Peyer's patch (tissue), 4 donors: ENCODE results near the gene FIBP. TPM values are rescaled to one million over a fixed set of nuclear protein-coding genes. Genes with fewer than 3 reads are reported as not detected.

Source experiments
- DNase-seq, 3 donors: peaks; one replicate each; pipeline ENCODE4 v3.0.0-alpha.2; 2017 to 2019
- H3K27ac ChIP-seq, 4 donors: fragments of 200-600 bp; sonication (generic); one replicate each; pipeline ENCODE4 v1.5.1; 2016 to 2019
- H3K27me3 ChIP-seq, 2 donors: fragments of 200-600 bp; sonication (generic); one replicate each; pipeline ENCODE4 v1.5.1; 2019
- H3K36me3 ChIP-seq, 3 donors: fragments of 200-600 bp; sonication (generic); one replicate each; pipeline ENCODE4 v1.5.1; 2016 to 2019
- H3K4me1 ChIP-seq, 4 donors: fragments of 200-600 bp; sonication (generic); one replicate each; pipeline ENCODE4 v1.5.1; 2016 to 2019
- H3K4me3 ChIP-seq, 4 donors: fragments of 200-600 bp; sonication (generic); 1 replicate in 3 of 4; 2 replicates in 1 of 4; pipeline ENCODE4 v1.5.1; 2016 to 2019; ENCODE audit warnings: mild to moderate bottlenecking in 1 of 4
- H3K9me3 ChIP-seq, 4 donors: fragments of 200-600 bp; sonication (generic); one replicate each; pipeline ENCODE4 v1.5.1; 2016 to 2019; ENCODE audit warnings: mild to moderate bottlenecking in 1 of 4
- CTCF ChIP-seq, 6 experiments: fragments of 450-650 bp in 4 of 6; fragments of 200-600 bp in 2 of 6; sonication (generic) in 1 of 6; IDR thresholded peaks; one replicate each; pipeline ENCODE4 v1.5.1; 2017 to 2019; ENCODE audit warnings: antibody characterized with exemption in 6 of 6, mild to moderate bottlenecking in 3 of 6, moderate library complexity in 1 of 6
- POLR2A ChIP-seq, 2 donors: fragments of 450-650 bp; IDR thresholded peaks; one replicate each; pipeline ENCODE4 v1.5.1; 2017; ENCODE audit warnings: antibody characterized with exemption in 2 of 2, mild to moderate bottlenecking in 2 of 2, moderate library complexity in 2 of 2
- total RNA-seq, 4 donors: library from RNA; depleted of rRNA; stranded (reverse); fragments of >200 nt; gene quantifications; one replicate each; pipeline ENCODE4 v1.1.0, GENCODE V29; 2016

Gene FIBP
- total RNA-seq, 4 donors from 2014 or later, result 100 to 173 (median 122) TPM

- DNase-seq, result no peak
- peaks cover 0 to 53% (median 0%) of the 10 kb centered on the region in 3 donors for H3K36me3 ChIP-seq
- H3K4me3 ChIP-seq, result peak overlapping the region in 2 of 4 donors; percentile 80 to 93
- no peaks in the 10 kb centered on the region for H3K27me3 ChIP-seq
- H3K9me3 ChIP-seq, result no peaks in the 10 kb centered on the region
- peak overlapping the region in 3 of 4 donors; percentile 95 to 98 (median 96) for H3K27ac ChIP-seq
- peaks cover 14 to 50% (median 16%) of the 10 kb centered on the region in 4 donors for H3K4me1 ChIP-seq
- TF ChIP-seq POLR2A (IDR thresholded peaks at IDR 0.05) (no peak), CTCF (IDR thresholded peaks at IDR 0.05) (no peak)
Measured at GRCh38 chr11:65854852-65855837, 33.1 kb downstream of the FIBP start.

GRCh38 chr11:65854161-65854592 lies 34.1 kb downstream of the FIBP start:
- Histone ChIP-seq H3K4me3 (peak overlapping the region in 1 of 4 donors; percentile 93), H3K36me3 (peaks cover 0 to 53% (median 0%) of the 10 kb centered on the region in 3 donors), H3K27ac (peak overlapping the region in 3 of 4 donors; percentile 95 to 98 (median 96)), H3K9me3 (no peaks in the 10 kb centered on the region), H3K27me3 (no peaks in the 10 kb centered on the region), H3K4me1 (peaks cover 11 to 45% (median 15%) of the 10 kb centered on the region in 4 donors)
- TF ChIP-seq POLR2A (IDR thresholded peaks at IDR 0.05) (peak; percentile 92), CTCF (IDR thresholded peaks at IDR 0.05) (no peak)
- peak in 2 of 3 donors; percentile 90 to 92 for DNase-seq

GRCh38 chr11:65853246-65853979 lies 34.9 kb downstream of the FIBP start:
- Histone ChIP-seq H3K4me1 (peaks cover 11 to 45% (median 15%) of the 10 kb centered on the region in 4 donors), H3K27ac (peak overlapping the region in 3 of 4 donors; percentile 75 to 97 (median 80)), H3K36me3 (peaks cover 0 to 53% (median 0%) of the 10 kb centered on the region in 3 donors)

GRCh38 chr11:65852508-65853245 lies 35.6 kb downstream of the FIBP start:
- Histone ChIP-seq H3K4me3 (peak overlapping the region in 2 of 4 donors; percentile 18 to 22), H3K9me3 (no peaks in the 10 kb centered on the region), H3K27ac (peak overlapping the region in 3 of 4 donors; percentile 75 to 97 (median 80)), H3K4me1 (peaks cover 11 to 45% (median 15%) of the 10 kb centered on the region in 4 donors), H3K27me3 (no peaks in the 10 kb centered on the region), H3K36me3 (peaks cover 0 to 53% (median 0%) of the 10 kb centered on the region in 3 donors)
- no peak for TF ChIP-seq CTCF (IDR thresholded peaks at IDR 0.05)
- TF ChIP-seq POLR2A (IDR thresholded peaks at IDR 0.05), result no peak
- peak in 2 of 3 donors; percentile 58 to 61 for DNase-seq

More at GRCh38 chr11:65853246-65853979, 34.9 kb downstream of the FIBP start:
- Histone ChIP-seq H3K4me3 (peak overlapping the region in 2 of 4 donors; percentile 18 to 22), H3K9me3 (no peaks in the 10 kb centered on the region), H3K27me3 (no peaks in the 10 kb centered on the region)
- peak in 1 of 3 donors; percentile 54 for DNase-seq
- no peak for TF ChIP-seq POLR2A (IDR thresholded peaks at IDR 0.05)
- TF ChIP-seq CTCF (IDR thresholded peaks at IDR 0.05), result peak in 1 of 6 experiments; percentile 3
